H9 (cell line): Measurements from ENCODE around the gene SDK1. TPM values are rescaled to one million over a fixed set of nuclear protein-coding genes. Genes with fewer than 3 reads are reported as not detected.
A peak's percentile ranks its signal among the peaks of the same experiment; 100 is the strongest.

ENCODE experiments used
- DNase-seq: peaks from one replicate; pipeline ENCODE4 v3.0.0-alpha.2; 2017
- H2AFZ ChIP-seq: one replicate; pipeline ENCODE4 v1.6.1; 2013; ENCODE audit warnings: mild to moderate bottlenecking, low read length, control low read depth, moderate library complexity
- H2AK5ac ChIP-seq: 2 replicates; pipeline ENCODE4 v1.6.1; 2013; ENCODE audit warnings: low read length, control low read depth, mixed read lengths; ENCODE audit not compliant: insufficient read length
- H2BK120ac ChIP-seq: one replicate; pipeline ENCODE4 v1.6.1; 2013; ENCODE audit warnings: low read depth, mild to moderate bottlenecking, low read length, control low read depth, inconsistent platforms; ENCODE audit not compliant: poor library complexity, severe bottlenecking
- H2BK12ac ChIP-seq: 2 replicates; pipeline ENCODE4 v1.6.1; 2013; ENCODE audit warnings: low read length, control low read depth, mixed read lengths, low read depth; ENCODE audit not compliant: insufficient read length
- H2BK15ac ChIP-seq: 2 replicates; pipeline ENCODE4 v1.6.1; 2013; ENCODE audit warnings: low read depth, low read length, control low read depth
- H2BK20ac ChIP-seq: one replicate; pipeline ENCODE4 v1.6.1; 2013; ENCODE audit warnings: low read depth, mild to moderate bottlenecking, low read length, control low read depth, inconsistent platforms; ENCODE audit not compliant: poor library complexity, severe bottlenecking
- H2BK5ac ChIP-seq: 2 replicates; pipeline ENCODE4 v1.6.1; 2013; ENCODE audit warnings: low read length, control low read depth, mixed read lengths; ENCODE audit not compliant: insufficient read length
- H3K14ac ChIP-seq: 2 replicates; pipeline ENCODE4 v1.6.1; 2013; ENCODE audit warnings: low read length, control low read depth; ENCODE audit not compliant: insufficient read depth
- H3K18ac ChIP-seq: 2 replicates; pipeline ENCODE4 v1.6.1; 2013; ENCODE audit warnings: low read depth, mild to moderate bottlenecking, mixed read lengths, low read length, control low read depth; ENCODE audit not compliant: insufficient read length
- H3K23ac ChIP-seq: 2 replicates; pipeline ENCODE4 v1.6.1; 2013; ENCODE audit warnings: low read length, control low read depth, mixed read lengths, low read depth; ENCODE audit not compliant: insufficient read length
- H3K23me2 ChIP-seq: 2 replicates; pipeline ENCODE4 v1.6.1; 2013; ENCODE audit warnings: low read depth, mild to moderate bottlenecking, mixed read lengths, low read length, control low read depth; ENCODE audit not compliant: insufficient read length, poor library complexity, severe bottlenecking
- H3K27ac ChIP-seq: 2 replicates; pipeline ENCODE4 v1.5.1; 2013; ENCODE audit warnings: low read length, control low read depth, mixed read lengths, low read depth; ENCODE audit not compliant: insufficient read length
- H3K27me3 ChIP-seq: 2 replicates; pipeline ENCODE4 v1.6.1; 2013; ENCODE audit warnings: low read length, control low read depth, inconsistent platforms; ENCODE audit not compliant: insufficient read depth
- H3K4ac ChIP-seq: 2 replicates; pipeline ENCODE4 v1.6.1; 2013; ENCODE audit warnings: low read depth, mild to moderate bottlenecking, control low read depth, inconsistent platforms, low read length, moderate library complexity
- H3K4me1 ChIP-seq: 2 replicates; pipeline ENCODE4 v1.6.1; 2013; ENCODE audit warnings: low read length, control low read depth, inconsistent platforms; ENCODE audit not compliant: insufficient read depth
- H3K4me2 ChIP-seq: 2 replicates; pipeline ENCODE4 v1.6.1; 2013; ENCODE audit warnings: low read length, control low read depth, mixed read lengths; ENCODE audit not compliant: insufficient read length, insufficient read depth
- H3K56ac ChIP-seq: 2 replicates; pipeline ENCODE4 v1.6.1; 2013; ENCODE audit warnings: low read depth, mild to moderate bottlenecking, mixed read lengths, low read length, control low read depth; ENCODE audit not compliant: insufficient read length
- H3K79me1 ChIP-seq: 2 replicates; pipeline ENCODE4 v1.6.1; 2013; ENCODE audit warnings: low read depth, mild to moderate bottlenecking, moderate library complexity, low read length, control low read depth, inconsistent platforms; ENCODE audit not compliant: insufficient read depth, poor library complexity, severe bottlenecking
- H3K79me2 ChIP-seq: 2 replicates; pipeline ENCODE4 v1.6.1; 2013; ENCODE audit warnings: low read length, control low read depth, inconsistent platforms; ENCODE audit not compliant: insufficient read depth
- H3K9ac ChIP-seq: 2 replicates; pipeline ENCODE4 v1.6.1; 2013; ENCODE audit warnings: low read length, control low read depth, mixed read lengths; ENCODE audit not compliant: insufficient read length; ENCODE audit errors: extremely low read depth
- H3K9me3 ChIP-seq: one replicate; pipeline ENCODE4 v1.6.1; 2013; ENCODE audit warnings: low read depth, low read length, inconsistent platforms; ENCODE audit not compliant: control insufficient read depth
- H3T11ph ChIP-seq: one replicate; pipeline ENCODE4 v1.6.1; 2013; ENCODE audit warnings: mild to moderate bottlenecking, low read length, control low read depth, inconsistent platforms
- H4K20me1 ChIP-seq: one replicate; pipeline ENCODE4 v1.6.1; 2013; ENCODE audit not compliant: control insufficient read depth, insufficient read length, insufficient read depth
- H4K5ac ChIP-seq: 2 replicates; pipeline ENCODE4 v1.6.1; 2013; ENCODE audit warnings: low read depth, mild to moderate bottlenecking, mixed read lengths, low read length, control low read depth; ENCODE audit not compliant: insufficient read length
- H4K8ac ChIP-seq: replicated peaks from 2 replicates; pipeline ENCODE4 v1.6.1; 2013; ENCODE audit warnings: low read length, control low read depth, mixed read lengths, low read depth; ENCODE audit not compliant: insufficient read length
- H4K91ac ChIP-seq: 2 replicates; pipeline ENCODE4 v1.6.1; 2013; ENCODE audit warnings: low read depth, mild to moderate bottlenecking, moderate library complexity, mixed read lengths, low read length, control low read depth; ENCODE audit not compliant: insufficient read length
- H3K27ac Mint-ChIP-seq, 3 experiments: 2 replicates in 2 of 3; 3 replicates in 1 of 3; pipeline ENCODE4 v1.8.0; 2020 to 2021; ENCODE audit warnings: mixed read lengths in 3 of 3, mild to moderate bottlenecking in 1 of 3, moderate library complexity in 1 of 3
- H3K27me3 Mint-ChIP-seq: 2 replicates; pipeline ENCODE4 v1.8.0; 2021; ENCODE audit warnings: low read depth, mild to moderate bottlenecking, moderate library complexity, mixed read lengths
- H3K36me3 Mint-ChIP-seq, 3 experiments: 2 replicates in 2 of 3; 3 replicates in 1 of 3; pipeline ENCODE4 v1.8.0; 2020 to 2021; ENCODE audit warnings: low read depth in 3 of 3, mixed read lengths in 3 of 3; ENCODE audit not compliant: insufficient read depth in 1 of 3
- H3K4me1 Mint-ChIP-seq, 2 experiments: 2 replicates each; pipeline ENCODE4 v1.8.0; 2020; ENCODE audit warnings: mixed read lengths in 2 of 2
- H3K4me3 Mint-ChIP-seq, 2 experiments: 2 replicates in 1 of 2; 3 replicates in 1 of 2; pipeline ENCODE4 v1.8.0; 2020 to 2021; ENCODE audit warnings: mild to moderate bottlenecking in 2 of 2, mixed read lengths in 2 of 2, moderate library complexity in 1 of 2
- H3K9me3 Mint-ChIP-seq, 2 experiments: 2 replicates in 1 of 2; 3 replicates in 1 of 2; pipeline ENCODE4 v1.8.0; 2020; ENCODE audit warnings: mild to moderate bottlenecking in 2 of 2, mixed read lengths in 2 of 2, moderate library complexity in 1 of 2
- WGBS: extraction: QIAGEN DNeasy Blood & Tissue Kit; methylation state at CpG from one replicate; pipeline ENCODE4 v1.1.7; 2013; ENCODE audit warnings: missing lambda C conversion rate, low lambda C conversion rate, mixed read lengths; ENCODE audit not compliant: insufficient read length; ENCODE audit errors: extremely low coverage; 5-methylcytosine and 5-hydroxymethylcytosine counted together
- total RNA-seq: library from RNA; stranded (reverse); gene quantifications from 2 replicates; pipeline ENCODE4 v1.2.1, GENCODE V29; 2021
- TF ChIP-seq, protein P1 (sequence below): fragments of 200-600 bp; sonication (generic); conservative IDR thresholded peaks from 3 replicates; pipeline ENCODE4 v1.8.0; 2021; ENCODE audit warnings: antibody characterized with exemption, mild to moderate bottlenecking

Gene SDK1
- total RNA-seq, 1 experiment from 2014 or later, result 8.7 TPM

DNA sequence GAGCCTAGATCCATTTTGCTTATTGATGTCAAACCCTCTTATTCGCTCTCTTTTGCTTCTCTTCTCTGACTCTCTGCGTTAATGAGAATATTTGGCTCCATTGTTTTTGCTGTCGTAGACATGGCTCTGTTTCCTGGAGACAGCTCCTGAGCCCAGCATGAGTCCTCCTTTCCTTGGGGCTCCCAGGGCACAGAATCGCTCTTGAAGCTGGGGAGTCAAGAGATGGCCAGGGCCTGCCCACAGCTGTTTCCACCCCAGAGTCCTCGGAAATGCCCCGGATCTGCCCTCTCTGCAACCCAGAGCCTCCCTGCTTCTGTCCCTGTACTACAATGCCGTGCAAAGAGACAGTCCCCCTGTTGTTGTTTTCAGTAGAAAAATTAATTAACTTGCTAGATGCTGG lies 814.4 kb downstream of the SDK1 start:
- no peaks in the 10 kb centered on the region; the same call in 1 of the 2 replicates for H3K27me3 Mint-ChIP-seq
- Histone ChIP-seq H4K8ac (no peak overlapping the region), H2AK5ac (no peak overlapping the region), H3K4me2 (no peak overlapping the region), H2BK5ac (no peak overlapping the region), H2BK12ac (no peak overlapping the region), H3K79me2 (no peaks in the 10 kb centered on the region), H3K9ac (no peak overlapping the region), H3K23ac (no peak overlapping the region), H3K4me1 (no peaks in the 10 kb centered on the region), H4K20me1 (no peaks in the 10 kb centered on the region), H2BK20ac (no peak overlapping the region), H3K56ac (no peak overlapping the region), H3K23me2 (no peaks in the 10 kb centered on the region), H3K4ac (no peak overlapping the region), H2BK120ac (no peak overlapping the region), H3K27me3 (no peaks in the 10 kb centered on the region), H3K79me1 (no peaks in the 10 kb centered on the region), H3K9me3 (no peaks in the 10 kb centered on the region), H2BK15ac (no peak overlapping the region), H4K5ac (no peak overlapping the region), H3K27ac (no peak overlapping the region), H3K18ac (no peak overlapping the region), H3T11ph (no peak overlapping the region), H4K91ac (no peak overlapping the region), H3K14ac (no peak overlapping the region), H2AFZ (no peak overlapping the region)
- no peak overlapping the region for H3K4me3 Mint-ChIP-seq
- peaks cover 3 to 4% of the 10 kb centered on the region in 2 experiments; a peak in 3 of 4 replicates for H3K4me1 Mint-ChIP-seq
- peaks cover 14 to 15% of the 10 kb centered on the region in 2 experiments for H3K9me3 Mint-ChIP-seq
- peak overlapping the region in 2 of 3 experiments; percentile 13 to 25; a peak in 3 of 7 replicates for H3K27ac Mint-ChIP-seq
- TF ChIP-seq, protein P1, sequence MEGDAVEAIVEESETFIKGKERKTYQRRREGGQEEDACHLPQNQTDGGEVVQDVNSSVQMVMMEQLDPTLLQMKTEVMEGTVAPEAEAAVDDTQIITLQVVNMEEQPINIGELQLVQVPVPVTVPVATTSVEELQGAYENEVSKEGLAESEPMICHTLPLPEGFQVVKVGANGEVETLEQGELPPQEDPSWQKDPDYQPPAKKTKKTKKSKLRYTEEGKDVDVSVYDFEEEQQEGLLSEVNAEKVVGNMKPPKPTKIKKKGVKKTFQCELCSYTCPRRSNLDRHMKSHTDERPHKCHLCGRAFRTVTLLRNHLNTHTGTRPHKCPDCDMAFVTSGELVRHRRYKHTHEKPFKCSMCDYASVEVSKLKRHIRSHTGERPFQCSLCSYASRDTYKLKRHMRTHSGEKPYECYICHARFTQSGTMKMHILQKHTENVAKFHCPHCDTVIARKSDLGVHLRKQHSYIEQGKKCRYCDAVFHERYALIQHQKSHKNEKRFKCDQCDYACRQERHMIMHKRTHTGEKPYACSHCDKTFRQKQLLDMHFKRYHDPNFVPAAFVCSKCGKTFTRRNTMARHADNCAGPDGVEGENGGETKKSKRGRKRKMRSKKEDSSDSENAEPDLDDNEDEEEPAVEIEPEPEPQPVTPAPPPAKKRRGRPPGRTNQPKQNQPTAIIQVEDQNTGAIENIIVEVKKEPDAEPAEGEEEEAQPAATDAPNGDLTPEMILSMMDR, result no peak
- DNase-seq, result no peak
- H3K36me3 Mint-ChIP-seq, result peaks cover 9 to 23% (median 21%) of the 10 kb centered on the region in 3 experiments
- WGBS, result no CpG with 5 or more reads among the region's 7 CpGs
